Activated CD4-positive, alpha-beta T cell treated with anti-CD3 and anti-CD28 coated beads, Interleukin-2, amount 10 ng/mL, durations not matched to agents 24 days and 14 days (primary cell): ENCODE results near the gene PLCD1. TPM values are rescaled to one million over a fixed set of nuclear protein-coding genes. Genes with fewer than 3 reads are reported as not detected.

ENCODE experiments used
- DNase-seq: peaks from one replicate; pipeline ENCODE4 v3.0.0; 2022
- H3K27ac Mint-ChIP-seq: one replicate; pipeline ENCODE4 v1.8.0; 2022; ENCODE audit warnings: mild to moderate bottlenecking, mixed read lengths
- H3K27me3 Mint-ChIP-seq: one replicate; pipeline ENCODE4 v1.8.0; 2022; ENCODE audit warnings: mixed read lengths
- H3K36me3 Mint-ChIP-seq: one replicate; pipeline ENCODE4 v1.8.0; 2022; ENCODE audit warnings: low read depth, mild to moderate bottlenecking, mixed read lengths
- H3K4me1 Mint-ChIP-seq: one replicate; pipeline ENCODE4 v1.8.0; 2021; ENCODE audit warnings: mixed read lengths
- H3K4me3 Mint-ChIP-seq: one replicate; pipeline ENCODE4 v1.8.0; 2022; ENCODE audit warnings: mild to moderate bottlenecking, moderate library complexity, mixed read lengths
- H3K9me3 Mint-ChIP-seq: one replicate; pipeline ENCODE4 v1.8.0; 2021; ENCODE audit warnings: mixed read lengths
- intact Hi-C: fragments of 100-400 bp; cut with micrococcal nuclease; formaldehyde crosslinking; loops from one replicate; pipeline ENCODE4 v1.15.1; 2023
- total RNA-seq: library from RNA; stranded (reverse); gene quantifications from 2 replicates; pipeline ENCODE4 v1.2.3, GENCODE V29; 2022

PLCD1 gene
- total RNA-seq, 1 donor from 2014 or later: 4.2 TPM

- DNase-seq: no peak
- H3K4me3 Mint-ChIP-seq: peak overlapping the region; percentile 76
- intact Hi-C loops: no loop called here
- no peaks in the 10 kb centered on the region for H3K9me3 Mint-ChIP-seq
- H3K36me3 Mint-ChIP-seq: peaks cover 2% of the 10 kb centered on the region
- peak overlapping the region; percentile 89 for H3K27ac Mint-ChIP-seq
- no peaks in the 10 kb centered on the region for H3K27me3 Mint-ChIP-seq
- H3K4me1 Mint-ChIP-seq: peaks cover 16% of the 10 kb centered on the region
Measured at GRCh38 chr3:37957539-37957936, 71.9 kb downstream of the PLCD1 start.

Other genes with a start within 250 kb of the PLCD1 start
- 6.1 and 6.5 TPM in 2 replicates for gene CTDSPL, start 167.8 kb downstream of the PLCD1 start, total RNA-seq
- gene VILL, start 38.9 kb downstream of the PLCD1 start, total RNA-seq: 11.4 and 12.8 TPM in 2 replicates
- 0.17 and 0.54 TPM in 2 replicates for gene DLEC1, start 9.6 kb upstream of the PLCD1 start, total RNA-seq
- 68.7 and 71.6 TPM in 2 replicates for gene ACAA1, start 107.5 kb upstream of the PLCD1 start, total RNA-seq
- 32.0 and 36.9 TPM in 2 replicates for gene MYD88, start 109.0 kb upstream of the PLCD1 start, total RNA-seq
- gene OXSR1, start 135.9 kb upstream of the PLCD1 start, total RNA-seq: 56.4 and 58.3 TPM in 2 replicates
- gene SLC22A13, start 236.2 kb upstream of the PLCD1 start, total RNA-seq: 0.47 and 0.54 TPM in 2 replicates